Stimulated activated CD4-positive, alpha-beta T cell treated with anti-CD3 and anti-CD28 coated beads, Interleukin-1b, Interleukin-23, amount 100 ng/mL, for 24 hours (primary cell): ENCODE measurements around the gene ZFP3.
"Not testable (repeated sequence)": the region's sequence is repeated elsewhere in the genome, so short reads cannot be mapped to it uniquely, and the experiment has no call there.

ENCODE experiments used
- DNase-seq, 4 experiments: peaks; one replicate each; pipeline ENCODE4 v3.0.0-alpha.2; 2020; ENCODE audit warnings: low read depth in 4 of 4, low spot score in 1 of 4

The ZFP3 gene

GRCh38 chr17:5077275-5077674, 992 bp upstream of the ZFP3 start:
- DNase-seq = not testable (repeated sequence)

GRCh38 chr17:5077781-5078105, 524 bp upstream of the ZFP3 start:
- DNase-seq = peak in 1 of 4 experiments; percentile 7

GRCh38 chr17:5080591-5080990, 2.3 kb downstream of the ZFP3 start:
- DNase-seq = no peak

GRCh38 chr17:5092218-5093010, 14.1 kb downstream of the ZFP3 start:
- no peak for DNase-seq

- no peak for DNase-seq
Measured at GRCh38 chr17:5096731-5097100, 18.4 kb downstream of the ZFP3 start.

GRCh38 chr17:5097101-5097834, 19.0 kb downstream of the ZFP3 start:
- no peak for DNase-seq

GRCh38 chr17:5099271-5099670, 21.0 kb downstream of the ZFP3 start:
- DNase-seq = no peak

- no peak for DNase-seq
Measured at GRCh38 chr17:5100832-5101231, 22.6 kb downstream of the ZFP3 start.

GRCh38 chr17:5110816-5111215, 32.5 kb downstream of the ZFP3 start:
- DNase-seq = no peak

- DNase-seq = peak; percentile 71 to 90 (median 85)
Measured at GRCh38 chr17:5111402-5112204, 33.3 kb downstream of the ZFP3 start, which contains the start of gene ZNF232. TSS of gene ZNF232 (minus strand) at chr17:5111878. CDS start at chr17:5111822, 56 bp downstream.

- DNase-seq = no peak
Measured at GRCh38 chr17:5115673-5116651, 37.7 kb downstream of the ZFP3 start, which contains the start of gene USP6. TSS of gene USP6 (plus strand) at chr17:5116032. CDS start at chr17:5130368, 14,336 bp downstream.

GRCh38 chr17:5118219-5118618, 40.0 kb downstream of the ZFP3 start:
- DNase-seq = no peak

- no peak for DNase-seq
Measured at GRCh38 chr17:5120036-5120435, 41.8 kb downstream of the ZFP3 start.

- not testable (repeated sequence) for DNase-seq
Measured at GRCh38 chr17:5120436-5121185, 42.3 kb downstream of the ZFP3 start.

- DNase-seq = no peak
Measured at GRCh38 chr17:5121186-5121841, 43.0 kb downstream of the ZFP3 start.

GRCh38 chr17:5122056-5122455, 43.8 kb downstream of the ZFP3 start:
- DNase-seq = not testable (repeated sequence)

- no peak for DNase-seq
Measured at GRCh38 chr17:5122586-5123342, 44.5 kb downstream of the ZFP3 start.

GRCh38 chr17:5123343-5124124, 45.3 kb downstream of the ZFP3 start:
- DNase-seq = no peak
